A673 (cell line): ENCODE data around the gene PKN3.

Experiments used
- CTCF ChIP-seq: fragments of 300-800, 200-600 bp; sonication (generic); conservative IDR thresholded peaks from 2 replicates; pipeline ENCODE4 v1.5.1; 2017; ENCODE audit warnings: low read depth, mild to moderate bottlenecking, antibody characterized with exemption, low read length, moderate library complexity, mixed read lengths
- EZH2 ChIP-seq: fragments of 200-600 bp; sonication (generic); IDR thresholded peaks from 2 replicates; pipeline ENCODE4 v1.6.1; 2017; ENCODE audit warnings: borderline replicate concordance, low read depth, mild to moderate bottlenecking, mixed read lengths, antibody characterized with exemption, low read length; ENCODE audit not compliant: poor library complexity, severe bottlenecking

- TF ChIP-seq CTCF (no peak), EZH2 (no peak)
Observed at GRCh38 chr9:128707446-128707845, 5.1 kb downstream of the PKN3 start.
